GM18517 (cell line): ENCODE results near the gene PTF1A.
"Not testable (repeated sequence)": the region's sequence is repeated elsewhere in the genome, so short reads cannot be mapped to it uniquely, and the experiment has no call there.

Experiments used
- ATAC-seq: cut with Tn5 transposase; IDR thresholded peaks from one replicate; pipeline ENCODE4 v1.9.1; 2021; ENCODE audit warnings: mild to moderate bottlenecking, moderate library complexity; ENCODE audit not compliant: unreplicated experiment

PTF1A gene

GRCh38 chr10:23202779-23203178, 10.7 kb downstream of the PTF1A start:
- ATAC-seq: no peak

DNA sequence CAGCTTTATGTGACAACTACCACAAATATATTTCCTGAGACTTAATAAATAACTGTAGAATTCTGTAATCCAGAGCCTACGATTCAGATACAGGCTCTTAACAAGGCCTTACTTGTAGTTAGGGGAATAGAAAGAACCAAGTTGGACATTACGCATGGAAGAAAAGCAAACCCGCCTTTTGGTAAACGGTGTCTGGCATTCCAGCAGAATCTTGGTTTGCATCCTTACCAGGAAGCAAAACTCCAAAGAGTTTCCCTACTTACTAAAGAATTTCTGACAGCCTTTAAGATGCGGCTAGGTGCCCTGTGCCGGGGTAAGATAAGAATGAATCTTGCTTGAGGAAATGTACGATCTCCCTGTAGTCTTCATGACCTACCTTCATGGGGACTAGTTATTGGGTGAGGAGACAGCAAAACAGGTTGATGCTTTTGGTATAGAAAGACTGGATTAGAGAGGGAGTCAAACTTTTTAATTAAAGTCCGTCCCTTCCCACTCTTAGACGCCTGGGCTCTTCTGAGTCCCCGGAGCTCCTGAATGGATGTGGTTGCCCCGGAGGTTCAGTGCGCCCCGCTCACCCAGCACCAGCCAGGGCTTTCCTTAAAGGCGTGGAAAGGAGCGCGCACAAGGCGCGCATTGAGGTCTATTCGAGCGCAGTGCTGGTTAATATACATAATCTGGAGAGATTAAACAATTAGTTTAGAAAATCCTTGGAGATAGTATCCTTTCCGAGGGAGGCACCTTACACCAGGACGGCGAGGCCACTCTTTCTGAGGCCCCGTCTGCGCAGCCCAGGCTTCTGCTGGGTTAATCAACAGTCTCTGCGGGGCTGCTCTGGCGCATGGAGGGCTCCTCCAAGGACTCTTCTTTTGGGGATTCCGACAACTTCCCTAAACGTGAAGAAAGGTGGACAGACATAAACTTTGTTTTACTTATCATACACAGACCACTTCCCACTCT, 11.5 kb downstream of the PTF1A start:
- no peak for ATAC-seq

- no peak for ATAC-seq
These were observed 12.7 kb downstream of the PTF1A start for GRCh38 chr10:23204773-23205172.

DNA sequence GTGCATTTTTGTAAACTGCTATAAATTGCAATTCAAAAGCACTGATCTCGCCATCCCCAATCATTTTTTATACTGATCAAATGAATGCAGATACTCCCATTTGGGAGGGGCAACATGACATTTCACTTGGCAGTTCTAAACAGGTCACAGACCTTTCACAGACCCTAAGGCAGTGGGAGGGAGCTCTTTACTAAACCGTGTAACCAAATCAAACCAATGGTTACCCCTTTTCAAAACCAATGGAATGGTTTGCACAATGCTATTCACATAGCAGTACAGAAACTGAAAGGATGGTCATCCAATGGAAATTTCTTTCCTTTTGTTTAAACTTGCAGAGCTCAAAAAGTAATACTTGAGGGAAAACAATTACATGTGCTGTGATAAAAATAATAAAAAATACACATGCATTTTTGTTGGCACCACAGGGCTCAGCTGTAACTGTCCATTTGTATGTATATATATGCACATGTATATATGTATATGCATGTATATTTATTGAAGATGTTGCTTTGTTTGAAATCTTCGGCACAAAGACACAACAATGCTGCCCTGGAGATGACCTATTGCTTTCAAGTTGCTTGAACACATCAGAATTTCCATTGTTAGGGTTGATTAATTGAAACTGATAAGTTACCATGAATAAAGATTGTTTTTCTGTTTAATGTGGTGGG, 14.0 kb downstream of the PTF1A start:
- no peak for ATAC-seq

DNA sequence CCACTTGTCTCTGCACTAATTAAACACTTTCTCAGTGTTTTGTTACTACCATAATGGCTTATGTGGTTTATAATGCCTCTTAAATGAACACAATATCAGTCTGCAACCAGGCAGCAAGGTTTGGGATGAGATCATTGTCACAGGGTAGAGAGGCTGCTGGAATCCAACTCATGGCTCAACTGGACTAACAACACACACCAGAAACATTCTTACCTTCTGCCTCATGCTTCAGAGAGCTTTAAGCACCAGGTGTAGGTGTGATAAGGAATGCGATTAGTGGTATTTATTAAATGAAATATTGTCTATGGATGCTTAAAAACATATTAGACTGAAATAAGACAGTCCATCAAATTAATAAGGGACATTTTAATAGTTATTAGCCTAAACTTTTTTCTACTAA, 25.4 kb downstream of the PTF1A start:
- no peak for ATAC-seq

- no peak for ATAC-seq
These were observed 38.5 kb downstream of the PTF1A start for GRCh38 chr10:23230582-23230981.

DNA sequence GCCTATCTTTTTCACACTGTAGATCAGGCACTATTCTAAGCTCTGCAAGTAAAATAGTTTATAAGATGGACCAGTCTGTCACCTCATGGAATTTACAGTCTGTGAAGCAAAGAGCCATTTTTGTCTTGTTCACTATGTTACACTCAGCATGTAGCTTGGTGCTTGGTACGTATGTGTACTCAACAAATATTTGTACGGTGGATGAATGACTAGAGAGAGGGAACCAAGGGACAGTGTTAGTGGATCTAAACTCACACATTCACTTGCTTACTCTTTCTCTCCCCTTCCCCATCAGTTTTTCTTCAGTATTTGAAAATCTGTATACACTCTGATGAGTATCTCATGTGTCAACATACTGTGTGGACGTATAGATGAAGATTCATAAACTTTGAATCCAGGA, 45.9 kb downstream of the PTF1A start:
- ATAC-seq: no peak

- ATAC-seq: not testable (repeated sequence)
These were observed 49.7 kb downstream of the PTF1A start for GRCh38 chr10:23241779-23242178.
